K562 (cell line): Measurements from ENCODE around the gene TMEFF1. TPM values are rescaled to one million over a fixed set of nuclear protein-coding genes. Genes with fewer than 3 reads are reported as not detected.

Experiments used
- ARID2 ChIP-seq: fragments of 450-650 bp; IDR thresholded peaks from 2 replicates; pipeline ENCODE4 v1.6.1; 2017; ENCODE audit warnings: antibody characterized with exemption, mild to moderate bottlenecking
- ETS2 ChIP-seq: IDR thresholded peaks from 2 replicates; pipeline ENCODE4 v1.6.1; 2016; ENCODE audit warnings: borderline replicate concordance, missing genetic modification characterization, mild to moderate bottlenecking, moderate library complexity, missing compliant biosample characterization; ENCODE audit not compliant: poor library complexity, severe bottlenecking
- MTA1 ChIP-seq: fragments of 450-650 bp; IDR thresholded peaks from 2 replicates; pipeline ENCODE4 v1.6.1; 2017; ENCODE audit warnings: borderline replicate concordance
- PHTF2 ChIP-seq: fragments of 250-450 bp; sonication (Bioruptor Pico); IDR thresholded peaks from 2 replicates; pipeline ENCODE4 v1.5.0; 2021; ENCODE audit warnings: mild to moderate bottlenecking
- POLR2G ChIP-seq: fragments of 200-400 bp; formaldehyde crosslinking; IDR thresholded peaks from 2 replicates; pipeline ENCODE4 v1.6.1; 2017; ENCODE audit warnings: low read depth, mild to moderate bottlenecking, antibody characterized with exemption, low read length, moderate library complexity
- RAD21 ChIP-seq, 2 experiments: fragments of 250-450 bp in 1 of 2; fragments of 450-650 bp in 1 of 2; sonication (Bioruptor Pico) in 1 of 2; formaldehyde crosslinking in 1 of 2; IDR thresholded peaks in 1 of 2; conservative IDR thresholded peaks in 1 of 2; 2 replicates each; pipeline versions ENCODE4 v1.4.0 to v1.8.0; 2020 to 2022; ENCODE audit warnings: mild to moderate bottlenecking in 2 of 2, moderate library complexity in 1 of 2
- RBFOX2 ChIP-seq: fragments of 200-400 bp; formaldehyde crosslinking; IDR thresholded peaks from 2 replicates; pipeline ENCODE4 v1.6.1; 2017; ENCODE audit warnings: low read depth, mild to moderate bottlenecking, low read length, moderate library complexity
- RBM14 ChIP-seq: fragments of 200-400 bp; formaldehyde crosslinking; IDR thresholded peaks from 2 replicates; pipeline ENCODE4 v1.6.1; 2018; ENCODE audit warnings: low read depth, mild to moderate bottlenecking, low read length, moderate library complexity, borderline replicate concordance; ENCODE audit not compliant: insufficient read depth
- SMC3 ChIP-seq: conservative IDR thresholded peaks from 2 replicates; pipeline ENCODE4 v1.6.1; 2011; ENCODE audit warnings: low read depth, low read length, improper control_type of control experiment; ENCODE audit not compliant: insufficient read depth
- U2AF1 ChIP-seq: fragments of 200-400 bp; formaldehyde crosslinking; optimal IDR thresholded peaks from 2 replicates; pipeline ENCODE3; 2017; ENCODE audit warnings: mild to moderate bottlenecking, low read depth, low read length, moderate library complexity
- ZFP91 ChIP-seq: sonication (generic); formaldehyde crosslinking; IDR thresholded peaks from 2 replicates; pipeline ENCODE4 v1.8.0; 2022; ENCODE audit warnings: mild to moderate bottlenecking, missing genetic modification reagents
- ZNF263 ChIP-seq: sonication (generic); formaldehyde crosslinking; IDR thresholded peaks from 2 replicates; pipeline ENCODE4 v1.8.0; 2022; ENCODE audit warnings: mild to moderate bottlenecking, missing genetic modification reagents, borderline replicate concordance
- polyA plus RNA-seq, 8 experiments: library from polyadenylated mRNA; depleted of rRNA in 4 of 8; stranded (reverse) in 5 of 8; unstranded in 3 of 8; fragments of >200 nt; fragmentation: Nextera tagmentation in 2 of 8; fragmentation: Illumina TruSeq in 1 of 8; extraction: Ambion mirVana in 2 of 8; extraction: Trizol in 1 of 8; gene quantifications; 2 replicates each; pipeline versions ENCODE4 v1.2.1 to v1.2.3, GENCODE V29; 2011 to 2014; ENCODE audit warnings: inconsistent platforms in 1 of 8, missing spikeins in 1 of 8
- total RNA-seq, 7 experiments: library from RNA; depleted of rRNA in 6 of 7; stranded (reverse); fragments of >200 nt in 6 of 7; fragmentation: Illumina TruSeq in 2 of 7; extraction: Trizol in 2 of 7; gene quantifications; 2 replicates each; pipeline versions ENCODE4 v1.2.1 to v1.2.3, GENCODE V29; 2011 to 2021; ENCODE audit warnings: low replicate concordance in 1 of 7
- TF ChIP-seq, protein P1 (sequence below): fragments of 250-450 bp; sonication (Bioruptor Pico); IDR thresholded peaks from 2 replicates; pipeline ENCODE4 v1.8.0; 2021; ENCODE audit warnings: moderate library complexity, mild to moderate bottlenecking, inconsistent platforms
- TF ChIP-seq, protein P2 (sequence below): fragments of 450-650 bp; conservative IDR thresholded peaks from 2 replicates; pipeline ENCODE4 v1.6.1; 2016; ENCODE audit warnings: missing genetic modification characterization, low read depth, mild to moderate bottlenecking, control low read depth, missing compliant biosample characterization
- TF ChIP-seq, protein P3 (sequence below): fragments of 250-450 bp; sonication (Bioruptor Pico); IDR thresholded peaks from 2 replicates; pipeline ENCODE4 v1.8.0; 2021; ENCODE audit warnings: mild to moderate bottlenecking, moderate library complexity

Gene TMEFF1
- total and polyA plus RNA-seq, 9 of the 15 experiments (the other 6 are each of a cell fraction or from before 2014, with no cell fraction given) = 0.07 to 1.1 (median 0.28) TPM; not detected in 2

- TF ChIP-seq ZFP91 (CRISPR knock-in tag) (peak; percentile 70; the same call in 1 of the 2 replicates), ETS2 (tag) (no peak), POLR2G (no peak), ZNF263 (CRISPR knock-in tag) (no peak), MTA1 (no peak), SMC3 (peak; percentile 44; the same call in 1 of the 2 replicates), RBFOX2 (no peak), RAD21 (CRISPR knock-in tag; conservative IDR thresholded peaks at IDR 0.05 in 1 of 2, IDR thresholded peaks at IDR 0.05 in 1 of 2) (peak; percentile 38 to 61), RBM14 (no peak), PHTF2 (CRISPR knock-in tag) (no peak), ARID2 (no peak), U2AF1 (no peak)
- TF ChIP-seq, protein P1, sequence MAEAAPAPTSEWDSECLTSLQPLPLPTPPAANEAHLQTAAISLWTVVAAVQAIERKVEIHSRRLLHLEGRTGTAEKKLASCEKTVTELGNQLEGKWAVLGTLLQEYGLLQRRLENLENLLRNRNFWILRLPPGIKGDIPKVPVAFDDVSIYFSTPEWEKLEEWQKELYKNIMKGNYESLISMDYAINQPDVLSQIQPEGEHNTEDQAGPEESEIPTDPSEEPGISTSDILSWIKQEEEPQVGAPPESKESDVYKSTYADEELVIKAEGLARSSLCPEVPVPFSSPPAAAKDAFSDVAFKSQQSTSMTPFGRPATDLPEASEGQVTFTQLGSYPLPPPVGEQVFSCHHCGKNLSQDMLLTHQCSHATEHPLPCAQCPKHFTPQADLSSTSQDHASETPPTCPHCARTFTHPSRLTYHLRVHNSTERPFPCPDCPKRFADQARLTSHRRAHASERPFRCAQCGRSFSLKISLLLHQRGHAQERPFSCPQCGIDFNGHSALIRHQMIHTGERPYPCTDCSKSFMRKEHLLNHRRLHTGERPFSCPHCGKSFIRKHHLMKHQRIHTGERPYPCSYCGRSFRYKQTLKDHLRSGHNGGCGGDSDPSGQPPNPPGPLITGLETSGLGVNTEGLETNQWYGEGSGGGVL (CRISPR knock-in tag) = no peak
- TF ChIP-seq, protein P2, sequence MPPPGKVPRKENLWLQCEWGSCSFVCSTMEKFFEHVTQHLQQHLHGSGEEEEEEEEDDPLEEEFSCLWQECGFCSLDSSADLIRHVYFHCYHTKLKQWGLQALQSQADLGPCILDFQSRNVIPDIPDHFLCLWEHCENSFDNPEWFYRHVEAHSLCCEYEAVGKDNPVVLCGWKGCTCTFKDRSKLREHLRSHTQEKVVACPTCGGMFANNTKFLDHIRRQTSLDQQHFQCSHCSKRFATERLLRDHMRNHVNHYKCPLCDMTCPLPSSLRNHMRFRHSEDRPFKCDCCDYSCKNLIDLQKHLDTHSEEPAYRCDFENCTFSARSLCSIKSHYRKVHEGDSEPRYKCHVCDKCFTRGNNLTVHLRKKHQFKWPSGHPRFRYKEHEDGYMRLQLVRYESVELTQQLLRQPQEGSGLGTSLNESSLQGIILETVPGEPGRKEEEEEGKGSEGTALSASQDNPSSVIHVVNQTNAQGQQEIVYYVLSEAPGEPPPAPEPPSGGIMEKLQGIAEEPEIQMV (tag) = no peak
- TF ChIP-seq, protein P3, sequence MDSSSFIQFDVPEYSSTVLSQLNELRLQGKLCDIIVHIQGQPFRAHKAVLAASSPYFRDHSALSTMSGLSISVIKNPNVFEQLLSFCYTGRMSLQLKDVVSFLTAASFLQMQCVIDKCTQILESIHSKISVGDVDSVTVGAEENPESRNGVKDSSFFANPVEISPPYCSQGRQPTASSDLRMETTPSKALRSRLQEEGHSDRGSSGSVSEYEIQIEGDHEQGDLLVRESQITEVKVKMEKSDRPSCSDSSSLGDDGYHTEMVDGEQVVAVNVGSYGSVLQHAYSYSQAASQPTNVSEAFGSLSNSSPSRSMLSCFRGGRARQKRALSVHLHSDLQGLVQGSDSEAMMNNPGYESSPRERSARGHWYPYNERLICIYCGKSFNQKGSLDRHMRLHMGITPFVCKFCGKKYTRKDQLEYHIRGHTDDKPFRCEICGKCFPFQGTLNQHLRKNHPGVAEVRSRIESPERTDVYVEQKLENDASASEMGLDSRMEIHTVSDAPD (CRISPR knock-in tag) = no peak
Measured at GRCh38 chr9:100601216-100601615, 128.3 kb downstream of the TMEFF1 start (continued).
